GM12801 (cell line): Measurements from ENCODE around the gene FAM227A.

Experiments used
- TF ChIP-seq, protein P1 (sequence below): IDR thresholded peaks from one replicate; pipeline ENCODE4 v1.5.1; 2011; ENCODE audit warnings: control low read depth; ENCODE audit not compliant: insufficient read length; ENCODE audit errors: extremely low read depth

The FAM227A gene

DNA sequence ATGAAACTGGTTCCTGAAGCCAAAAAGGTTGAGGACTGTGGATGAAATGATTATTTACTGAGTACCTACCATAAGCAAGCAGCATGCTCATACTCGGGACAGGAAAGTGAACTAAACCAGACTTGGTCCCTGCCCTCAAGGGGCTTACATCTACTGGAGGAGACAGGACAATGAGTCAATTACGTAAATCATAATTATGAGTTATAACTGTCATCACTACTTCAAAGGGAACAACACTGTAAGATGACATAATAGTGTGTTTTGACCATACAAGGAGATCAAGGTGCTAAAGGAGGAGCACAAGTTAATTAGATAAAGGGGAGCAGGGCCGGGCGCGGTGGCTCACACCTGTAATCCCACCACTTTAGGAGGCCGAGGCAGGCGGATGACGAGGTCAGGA, 2.5 kb downstream of the FAM227A start:
- TF ChIP-seq, protein P1, sequence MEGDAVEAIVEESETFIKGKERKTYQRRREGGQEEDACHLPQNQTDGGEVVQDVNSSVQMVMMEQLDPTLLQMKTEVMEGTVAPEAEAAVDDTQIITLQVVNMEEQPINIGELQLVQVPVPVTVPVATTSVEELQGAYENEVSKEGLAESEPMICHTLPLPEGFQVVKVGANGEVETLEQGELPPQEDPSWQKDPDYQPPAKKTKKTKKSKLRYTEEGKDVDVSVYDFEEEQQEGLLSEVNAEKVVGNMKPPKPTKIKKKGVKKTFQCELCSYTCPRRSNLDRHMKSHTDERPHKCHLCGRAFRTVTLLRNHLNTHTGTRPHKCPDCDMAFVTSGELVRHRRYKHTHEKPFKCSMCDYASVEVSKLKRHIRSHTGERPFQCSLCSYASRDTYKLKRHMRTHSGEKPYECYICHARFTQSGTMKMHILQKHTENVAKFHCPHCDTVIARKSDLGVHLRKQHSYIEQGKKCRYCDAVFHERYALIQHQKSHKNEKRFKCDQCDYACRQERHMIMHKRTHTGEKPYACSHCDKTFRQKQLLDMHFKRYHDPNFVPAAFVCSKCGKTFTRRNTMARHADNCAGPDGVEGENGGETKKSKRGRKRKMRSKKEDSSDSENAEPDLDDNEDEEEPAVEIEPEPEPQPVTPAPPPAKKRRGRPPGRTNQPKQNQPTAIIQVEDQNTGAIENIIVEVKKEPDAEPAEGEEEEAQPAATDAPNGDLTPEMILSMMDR = no peak

DNA sequence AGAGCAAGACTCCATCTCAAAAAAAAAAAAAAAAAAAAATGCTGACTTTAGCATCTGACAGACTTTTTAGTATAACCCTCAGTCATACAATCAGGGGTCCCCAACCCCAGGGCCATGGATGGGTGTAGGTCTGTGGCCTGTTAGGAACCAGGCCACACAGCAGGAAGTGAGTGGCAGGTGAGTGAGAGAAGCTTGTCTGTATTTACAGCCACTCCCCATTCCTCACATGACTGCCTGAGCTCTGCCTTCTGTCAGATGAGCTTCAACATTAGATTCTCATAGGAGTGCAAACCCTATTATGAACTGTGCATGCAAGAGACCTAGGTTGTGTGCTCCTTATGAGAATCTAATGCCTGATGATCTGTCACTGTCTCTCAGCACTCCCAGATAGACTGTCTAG, 3.3 kb downstream of the FAM227A start:
- TF ChIP-seq, protein P1 = no peak

DNA sequence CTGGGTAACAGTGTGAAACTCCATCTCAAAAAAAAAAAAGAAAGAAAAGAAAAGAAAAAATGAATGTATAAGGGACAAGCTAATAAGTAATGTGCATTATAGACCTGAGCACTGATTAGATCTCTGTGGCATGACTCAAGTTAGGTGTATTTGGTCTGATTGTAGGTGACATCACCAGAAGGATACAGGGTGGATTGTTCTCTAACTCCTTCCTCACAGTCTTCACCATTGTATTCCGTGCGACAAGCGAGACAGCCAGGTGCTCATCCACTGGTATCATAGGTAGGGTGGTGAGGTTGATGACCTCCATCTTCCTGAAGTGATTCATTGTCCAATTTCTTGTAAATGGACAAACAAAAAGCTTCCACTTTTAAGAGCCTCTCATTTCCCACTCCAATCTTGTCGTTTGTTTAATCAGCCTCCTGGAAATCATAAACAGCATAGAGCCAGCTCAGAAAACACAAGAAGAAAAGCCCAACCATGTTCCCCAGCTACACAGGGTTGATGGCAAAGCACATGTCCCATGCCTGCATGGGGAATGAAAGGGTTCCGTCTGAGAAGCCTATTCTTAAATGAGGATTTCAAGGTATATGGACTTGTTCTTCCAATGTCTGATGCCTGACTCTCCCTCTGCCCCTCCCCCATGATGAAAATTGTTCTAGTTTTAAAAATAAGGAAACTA, 6.2 kb downstream of the FAM227A start:
- TF ChIP-seq, protein P1 = no peak

DNA sequence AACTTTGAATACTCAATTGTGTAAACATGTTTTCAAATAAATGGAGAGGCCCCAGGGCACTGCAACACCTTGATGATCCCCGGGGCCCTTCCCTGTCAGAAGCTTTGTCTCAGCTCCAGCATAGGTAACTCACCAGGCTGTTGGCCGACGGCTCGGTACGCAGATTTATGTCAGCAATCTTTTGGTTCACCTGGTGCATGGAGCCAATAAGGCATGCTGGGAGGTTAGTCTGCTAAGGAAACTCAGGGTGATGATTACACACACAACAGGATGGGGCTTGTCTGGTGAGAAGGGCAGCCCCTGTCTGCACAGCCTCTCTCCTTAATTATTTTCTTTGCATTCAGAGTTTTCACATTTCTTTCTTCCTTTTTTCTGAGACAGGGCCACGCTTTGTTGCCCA, 10.8 kb downstream of the FAM227A start:
- TF ChIP-seq, protein P1 = no peak

DNA sequence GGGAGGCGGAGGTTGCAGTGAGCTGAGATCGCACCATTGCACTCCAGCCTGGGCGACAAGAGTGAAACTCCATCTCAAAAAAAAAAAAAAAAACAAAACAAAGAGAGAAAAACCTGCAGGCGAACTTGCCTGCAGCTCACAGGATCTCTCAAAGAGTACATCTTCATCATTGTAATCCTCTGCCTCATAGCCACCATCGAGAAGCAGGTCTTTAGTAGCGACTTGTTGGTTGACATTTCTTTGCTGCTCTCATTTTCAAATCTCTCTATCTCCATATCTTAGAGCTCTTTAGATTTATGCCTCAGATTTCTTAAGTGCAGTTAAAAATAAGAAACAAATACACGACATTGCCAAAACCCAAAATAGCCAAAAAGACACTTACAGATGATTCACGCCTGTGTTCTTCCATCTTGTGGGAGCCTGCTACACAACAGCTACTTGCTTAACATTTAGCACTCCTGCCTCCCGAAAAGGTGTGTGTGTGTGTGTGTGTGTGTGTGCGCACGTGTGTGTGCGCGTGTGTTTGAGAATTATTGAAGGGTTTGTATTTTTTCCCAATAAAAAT, 14.6 kb downstream of the FAM227A start:
- TF ChIP-seq, protein P1 = no peak

DNA sequence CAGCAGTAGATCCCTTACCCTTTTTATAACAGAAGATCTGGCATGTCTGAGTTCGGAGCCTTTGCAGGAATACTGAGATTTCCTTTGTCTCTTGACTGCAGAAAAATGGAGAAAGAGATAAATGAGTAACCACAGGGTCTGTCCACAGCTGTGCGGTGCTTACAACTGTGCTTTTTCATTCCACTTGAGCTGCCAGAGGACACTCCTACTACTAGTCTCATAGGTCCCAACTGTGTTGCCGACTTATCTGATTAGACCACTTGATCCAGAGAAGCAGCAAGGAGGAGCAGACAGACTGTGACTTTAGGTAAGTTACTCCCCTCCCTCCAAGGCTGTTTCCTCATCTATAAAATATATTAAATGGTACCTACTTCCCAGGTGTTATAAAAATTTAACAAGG, 17.5 kb downstream of the FAM227A start:
- TF ChIP-seq, protein P1 = no peak

DNA sequence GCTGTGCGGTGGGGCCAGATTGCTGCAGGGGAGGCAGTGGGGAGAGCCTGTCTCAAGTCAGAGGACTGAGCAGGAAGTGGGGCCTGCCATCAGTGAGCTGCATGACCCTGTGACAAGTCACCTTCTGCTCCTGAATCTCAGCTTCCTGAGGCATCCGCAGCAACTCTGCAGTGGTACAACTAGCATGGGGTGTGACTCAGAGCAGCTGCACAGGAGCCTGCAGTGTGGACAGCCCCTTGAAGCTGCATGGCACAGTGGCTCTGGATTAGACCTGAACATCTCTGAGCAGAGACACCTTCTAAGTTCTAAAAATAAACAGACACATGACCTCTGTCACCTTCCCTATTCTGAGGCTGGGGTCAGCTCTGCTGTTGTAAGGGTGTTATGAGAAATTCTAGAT, 18.0 kb downstream of the FAM227A start:
- TF ChIP-seq, protein P1 = no peak
